ENCODE data around the gene USP48. TPM values are rescaled to one million over a fixed set of nuclear protein-coding genes. Genes with fewer than 3 reads are reported as not detected.

Gene USP48
- total RNA-seq, 2 experiments from 2014 or later: 83.9 to 96.8 TPM

GRCh38 chr1:21668232-21668950, 114.6 kb downstream of the USP48 start:
- H3K27me3 Mint-ChIP-seq: peaks cover 38% of the 10 kb centered on the region
- H3K9me3 Mint-ChIP-seq (ENCODE audit: low read depth): no peaks in the 10 kb centered on the region
- DNase-seq (no peak), ATAC-seq (no peak)
- CTCF ChIA-PET: no interaction called here
- H3K4me1 Mint-ChIP-seq: peaks cover 9% of the 10 kb centered on the region
- H3K36me3 Mint-ChIP-seq: no peaks in the 10 kb centered on the region
- no peak overlapping the region for H3K27ac Mint-ChIP-seq
- no peak overlapping the region for H3K4me3 Mint-ChIP-seq

- Mint-ChIP-seq H3K27ac (no peak overlapping the region), H3K27me3 (peaks cover 38% of the 10 kb centered on the region), H3K36me3 (no peaks in the 10 kb centered on the region), H3K9me3 (ENCODE audit: low read depth) (no peaks in the 10 kb centered on the region), H3K4me3 (no peak overlapping the region), H3K4me1 (peaks cover 9% of the 10 kb centered on the region)
- no peak for ATAC-seq
- DNase-seq: no peak
- CTCF ChIA-PET: no interaction called here
Measured at GRCh38 chr1:21667348-21668231, 115.4 kb downstream of the USP48 start.

GRCh38 chr1:21666576-21667320, 116.2 kb downstream of the USP48 start:
- no peaks in the 10 kb centered on the region for H3K36me3 Mint-ChIP-seq
- no peak overlapping the region for H3K4me3 Mint-ChIP-seq
- H3K4me1 Mint-ChIP-seq: peaks cover 9% of the 10 kb centered on the region
- no peak overlapping the region for H3K27ac Mint-ChIP-seq
- no peaks in the 10 kb centered on the region for H3K9me3 Mint-ChIP-seq (ENCODE audit: low read depth)
- peaks cover 39% of the 10 kb centered on the region for H3K27me3 Mint-ChIP-seq
- ATAC-seq (no peak), DNase-seq (no peak)
- CTCF ChIA-PET: no interaction called here

- Mint-ChIP-seq H3K27ac (no peak overlapping the region), H3K9me3 (ENCODE audit: low read depth) (no peaks in the 10 kb centered on the region), H3K36me3 (no peaks in the 10 kb centered on the region), H3K4me3 (no peak overlapping the region), H3K4me1 (peaks cover 9% of the 10 kb centered on the region), H3K27me3 (peaks cover 44% of the 10 kb centered on the region)
- DNase-seq (no peak), ATAC-seq (no peak)
- CTCF ChIA-PET: no interaction called here
Measured at GRCh38 chr1:21665711-21666575, 117.0 kb downstream of the USP48 start.

GRCh38 chr1:21664806-21665588, 118.0 kb downstream of the USP48 start:
- Mint-ChIP-seq H3K27ac (no peak overlapping the region), H3K9me3 (ENCODE audit: low read depth) (no peaks in the 10 kb centered on the region), H3K4me3 (no peak overlapping the region), H3K36me3 (no peaks in the 10 kb centered on the region), H3K4me1 (peaks cover 9% of the 10 kb centered on the region), H3K27me3 (peaks cover 43% of the 10 kb centered on the region)
- ATAC-seq (no peak), DNase-seq (no peak)
- CTCF ChIA-PET: no interaction called here

DNA sequence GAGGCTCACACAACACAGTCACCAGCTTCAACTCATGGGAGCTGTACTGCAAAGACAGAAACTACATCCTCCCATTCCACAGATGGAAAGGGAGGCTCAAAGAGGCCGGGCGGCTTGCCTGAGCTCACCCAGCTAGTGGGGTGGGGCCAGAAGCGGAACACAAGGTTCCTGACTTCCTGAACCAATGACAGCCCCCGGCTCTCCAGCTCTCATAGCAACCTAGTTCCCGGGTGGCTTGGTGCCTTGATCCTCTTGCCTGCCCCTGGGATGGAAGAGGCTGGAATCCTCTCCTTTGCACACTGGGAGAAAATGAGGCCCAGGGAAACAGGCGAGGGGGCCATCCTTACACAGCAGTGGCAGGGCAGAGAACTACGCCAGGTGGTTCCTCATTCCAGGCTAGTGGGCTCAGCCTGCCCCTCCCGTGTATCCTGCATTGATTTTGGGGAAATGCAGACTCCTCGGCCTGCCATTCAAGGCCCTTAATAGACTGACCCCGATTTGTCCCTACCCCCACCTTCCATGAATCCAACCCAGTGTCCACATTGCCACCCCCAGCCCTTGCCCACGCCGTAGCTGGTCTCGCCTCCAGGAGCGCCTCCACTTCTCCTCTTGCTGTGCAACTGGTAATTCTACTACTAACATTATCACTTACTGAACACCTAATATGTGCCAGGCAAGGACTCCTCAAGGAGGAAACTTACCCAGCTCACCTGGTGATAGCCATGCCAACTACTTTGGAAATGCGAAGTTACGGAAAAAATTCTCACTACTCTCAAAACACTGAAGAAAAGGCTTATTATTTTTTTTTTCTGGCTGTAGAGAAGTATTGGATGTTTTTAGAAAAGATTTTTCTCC, 118.8 kb downstream of the USP48 start:
- Mint-ChIP-seq H3K9me3 (ENCODE audit: low read depth) (no peaks in the 10 kb centered on the region), H3K27me3 (peaks cover 43% of the 10 kb centered on the region), H3K27ac (no peak overlapping the region), H3K4me3 (no peak overlapping the region), H3K36me3 (no peaks in the 10 kb centered on the region), H3K4me1 (peaks cover 13% of the 10 kb centered on the region)
- CTCF ChIA-PET: no interaction called here
- ATAC-seq: no peak
- no peak for DNase-seq

GRCh38 chr1:21663248-21663950, 119.5 kb downstream of the USP48 start:
- Mint-ChIP-seq H3K4me3 (no peak overlapping the region), H3K27ac (no peak overlapping the region), H3K4me1 (peaks cover 13% of the 10 kb centered on the region), H3K36me3 (no peaks in the 10 kb centered on the region), H3K27me3 (peaks cover 40% of the 10 kb centered on the region), H3K9me3 (ENCODE audit: low read depth) (no peaks in the 10 kb centered on the region)
- DNase-seq: no peak
- no peak for ATAC-seq
- CTCF ChIA-PET: no interaction called here

DNA sequence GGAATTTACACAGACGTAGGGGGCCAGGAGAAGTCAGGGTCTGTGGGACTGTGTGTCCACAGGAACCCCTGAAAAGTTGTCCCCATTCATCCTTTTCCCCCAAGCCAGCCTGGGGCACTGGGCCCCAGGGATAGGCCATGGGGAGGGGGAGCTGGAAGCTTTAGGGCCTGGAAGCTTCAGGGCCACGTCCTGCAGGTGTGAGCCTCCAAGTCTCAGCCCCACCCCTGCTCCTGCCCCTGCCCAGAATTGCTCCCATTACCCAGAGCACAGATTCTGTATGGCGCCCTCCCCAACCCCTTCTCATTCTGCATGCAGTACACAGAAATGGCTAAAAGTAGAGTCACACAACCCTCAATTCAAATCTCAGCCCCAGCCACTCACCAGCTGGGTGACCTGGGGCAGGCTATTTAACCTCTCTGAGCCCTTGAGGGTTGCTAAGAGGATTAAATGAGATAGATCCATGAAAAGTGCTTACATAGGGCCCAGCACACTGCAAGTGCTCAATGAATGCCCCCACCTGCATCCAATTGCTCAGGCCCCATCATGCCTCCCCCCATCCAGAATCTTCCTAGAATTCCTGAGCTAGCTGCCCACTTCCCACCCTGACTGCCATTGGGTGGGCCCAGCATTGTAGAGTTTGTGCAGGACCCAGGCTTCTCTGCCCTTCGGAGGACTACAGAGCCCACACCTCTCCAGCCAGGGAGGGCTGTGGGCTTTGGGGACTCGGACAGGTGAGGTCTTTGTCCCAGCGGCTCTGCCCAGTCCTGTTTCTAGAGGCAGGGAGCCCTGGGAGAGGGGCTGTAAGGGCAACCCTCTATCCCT, 120.3 kb downstream of the USP48 start:
- no peak for ATAC-seq
- Mint-ChIP-seq H3K4me3 (no peak overlapping the region), H3K4me1 (peaks cover 11% of the 10 kb centered on the region), H3K9me3 (ENCODE audit: low read depth) (no peaks in the 10 kb centered on the region), H3K27ac (no peak overlapping the region), H3K36me3 (no peaks in the 10 kb centered on the region), H3K27me3 (peaks cover 33% of the 10 kb centered on the region)
- DNase-seq: no peak
- CTCF ChIA-PET: no interaction called here

DNA sequence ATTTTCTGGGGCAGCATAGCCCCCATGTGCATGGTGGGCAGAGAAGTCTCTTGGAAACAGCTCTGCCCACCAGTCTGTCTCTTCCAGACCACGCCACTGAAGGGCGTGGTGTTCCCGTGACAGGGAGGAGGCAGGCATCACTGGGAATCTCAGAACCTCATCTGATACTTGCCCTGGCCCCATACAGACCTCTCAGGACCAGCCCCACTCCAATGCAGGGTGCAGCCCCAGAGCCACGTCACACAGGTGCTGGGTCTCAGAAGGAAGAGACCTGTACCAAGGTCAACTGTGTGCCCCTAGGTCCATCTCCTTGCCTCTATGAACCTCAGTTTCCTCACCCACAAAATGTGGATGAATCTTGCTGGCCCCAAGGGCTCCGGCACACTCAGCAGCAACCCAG, 121.1 kb downstream of the USP48 start:
- CTCF ChIA-PET: no interaction called here

DNA sequence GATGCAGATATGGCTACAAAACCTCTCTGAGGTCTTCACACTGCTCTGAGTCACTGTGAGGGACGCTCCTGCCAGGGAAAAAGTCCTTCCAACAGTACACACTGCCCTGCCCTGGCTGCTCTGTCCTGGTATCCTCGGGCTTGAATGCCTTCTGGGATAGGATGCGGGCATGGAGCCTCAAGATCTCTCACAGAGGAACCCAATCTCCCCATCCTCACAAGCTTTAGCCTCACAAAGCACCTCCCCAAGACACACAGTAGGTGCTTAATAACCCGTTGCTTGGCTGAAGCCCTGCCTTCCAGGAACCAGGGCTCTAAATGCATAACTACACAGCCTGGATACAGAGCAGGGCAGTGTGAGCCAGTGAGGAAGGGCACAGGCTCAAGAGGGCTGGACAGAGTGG, 123.0 kb downstream of the USP48 start:
- no peak overlapping the region for H3K27ac Mint-ChIP-seq
- peaks cover 27% of the 10 kb centered on the region for H3K27me3 Mint-ChIP-seq
- H3K4me3 Mint-ChIP-seq: peak overlapping the region; percentile 44
- H3K36me3 Mint-ChIP-seq: no peaks in the 10 kb centered on the region
- ATAC-seq (no peak), DNase-seq (no peak)
- H3K9me3 Mint-ChIP-seq (ENCODE audit: low read depth): no peaks in the 10 kb centered on the region
- peaks cover 7% of the 10 kb centered on the region for H3K4me1 Mint-ChIP-seq
- CTCF ChIA-PET: interaction anchor here (0.7 to 1.6 kb wide), 5 partner anchors 10 to 364 kb away, joined by 3 to 4 read pairs (median 3); no protein-coding TSS in a partner anchor

More for the DNA sequence above, 121.1 kb downstream of the USP48 start:
- no peaks in the 10 kb centered on the region for H3K9me3 Mint-ChIP-seq (ENCODE audit: low read depth)
- DNase-seq (no peak), ATAC-seq (no peak)
- H3K36me3 Mint-ChIP-seq: no peaks in the 10 kb centered on the region
- no peak overlapping the region for H3K27ac Mint-ChIP-seq
- H3K4me1 Mint-ChIP-seq: peaks cover 11% of the 10 kb centered on the region
- peaks cover 30% of the 10 kb centered on the region for H3K27me3 Mint-ChIP-seq
- no peak overlapping the region for H3K4me3 Mint-ChIP-seq
